Thymus (tissue), 11 donors: ENCODE results near the gene PIEZO1. TPM values are rescaled to one million over a fixed set of nuclear protein-coding genes. Genes with fewer than 3 reads are reported as not detected.

Experiments used
- DNase-seq, 9 donors: peaks; one replicate each; pipeline ENCODE4 v3.0.0-alpha.2; 2013; ENCODE audit warnings: low spot score in 9 of 9, low read depth in 6 of 9, missing footprints in 1 of 9
- H3K27ac ChIP-seq, 2 donors: one replicate each; pipeline ENCODE4 v1.5.1; 2013; ENCODE audit warnings: control low read depth in 1 of 2, low read depth in 1 of 2, low read length in 1 of 2, mild to moderate bottlenecking in 1 of 2, moderate library complexity in 1 of 2
- H3K27me3 ChIP-seq, 2 donors: one replicate each; pipeline ENCODE4 v1.5.1; 2013; ENCODE audit warnings: low read length in 1 of 2; ENCODE audit not compliant: control insufficient read depth in 2 of 2, insufficient read depth in 1 of 2
- H3K36me3 ChIP-seq, 2 donors: one replicate each; pipeline ENCODE4 v1.5.1; 2013; ENCODE audit warnings: low read length in 1 of 2, mild to moderate bottlenecking in 1 of 2, moderate library complexity in 1 of 2; ENCODE audit not compliant: control insufficient read depth in 2 of 2, insufficient read depth in 2 of 2
- H3K4me1 ChIP-seq, 2 donors: one replicate each; pipeline ENCODE4 v1.5.1; 2013; ENCODE audit warnings: low read length in 2 of 2; ENCODE audit not compliant: control insufficient read depth in 2 of 2, insufficient read depth in 2 of 2
- H3K4me3 ChIP-seq, 2 donors: one replicate each; pipeline ENCODE4 v1.5.1; 2013; ENCODE audit warnings: low read length in 2 of 2, control low read depth in 1 of 2, mild to moderate bottlenecking in 1 of 2
- H3K9me3 ChIP-seq, 2 donors: one replicate each; pipeline ENCODE4 v1.5.1; 2013; ENCODE audit warnings: low read length in 1 of 2, mild to moderate bottlenecking in 1 of 2; ENCODE audit not compliant: control insufficient read depth in 2 of 2, insufficient read depth in 1 of 2
- WGBS: extraction: QIAGEN DNeasy Blood & Tissue Kit; methylation state at CpG from one replicate; pipeline ENCODE4 v1.1.7; 2013; 5-methylcytosine and 5-hydroxymethylcytosine counted together
- polyA plus RNA-seq: library from polyadenylated mRNA; stranded (reverse); fragments of 200-250 nt; gene quantifications from one replicate; pipeline ENCODE4 v1.2.3, GENCODE V29; 2013
- total RNA-seq: library from RNA; stranded (reverse); fragments of 120-200 nt; gene quantifications from one replicate; pipeline ENCODE4 v1.2.4, GENCODE V29; 2013
- donor health status: healthy.

Gene PIEZO1
- total and polyA plus RNA-seq, 2 donors, result 25.2 to 115 TPM

- H3K27ac ChIP-seq, result peak overlapping the region in 1 of 2 donors; percentile 8
- WGBS, result 47% methylated on average over 17 of the region's 17 CpGs
Observed at GRCh38 chr16:88706965-88707826, 77.8 kb downstream of the PIEZO1 start.

GRCh38 chr16:88706229-88706964 is 78.6 kb downstream of the PIEZO1 start, which contains the start of the genes CTU2 and RNF166:
CTU2 (plus strand) TSS chr16:88706503; CDS start chr16:88706531, 28 bp downstream.
RNF166 (minus strand) TSS chr16:88706408; CDS start chr16:88706325, 83 bp downstream.
- peaks cover 0 to 2% of the 10 kb centered on the region in 2 donors for H3K9me3 ChIP-seq
- under 1% methylated on average over 86 of the region's 86 CpGs for WGBS
- H3K4me1 ChIP-seq, result peaks cover 40 to 55% of the 10 kb centered on the region in 2 donors
- H3K27ac ChIP-seq, result peak within 1 kb of the TSS; percentile 87 to 97
- H3K4me3 ChIP-seq, result peak within 1 kb of the TSS; percentile 74 to 99
- H3K36me3 ChIP-seq, result peaks cover 6 to 20% of the 10 kb centered on the region in 2 donors
- peaks cover 0 to 5% of the 10 kb centered on the region in 2 donors for H3K27me3 ChIP-seq
- DNase-seq, result peak in 8 of 9 donors; percentile 75 to 93 (median 86)

More at GRCh38 chr16:88706965-88707826, 77.8 kb downstream of the PIEZO1 start:
- H3K4me1 ChIP-seq, result peaks cover 32 to 47% of the 10 kb centered on the region in 2 donors
- peaks cover 3 to 17% of the 10 kb centered on the region in 2 donors for H3K36me3 ChIP-seq
- H3K9me3 ChIP-seq, result no peaks in the 10 kb centered on the region
- peaks cover 0 to 5% of the 10 kb centered on the region in 2 donors for H3K27me3 ChIP-seq
- peak overlapping the region; percentile 74 to 99 for H3K4me3 ChIP-seq
- peak in 1 of 9 donors; percentile 18 for DNase-seq

- Histone ChIP-seq H3K9me3 (peaks cover 0 to 2% of the 10 kb centered on the region in 2 donors), H3K4me1 (peaks cover 42 to 61% of the 10 kb centered on the region in 2 donors), H3K4me3 (peak overlapping the region; percentile 74 to 99), H3K27ac (peak overlapping the region; percentile 87 to 97), H3K36me3 (peaks cover 6 to 19% of the 10 kb centered on the region in 2 donors), H3K27me3 (peaks cover 0 to 5% of the 10 kb centered on the region in 2 donors)
- no peak for DNase-seq
- WGBS, result under 1% methylated on average over 57 of the region's 57 CpGs
Observed at GRCh38 chr16:88705801-88706228, 79.2 kb downstream of the PIEZO1 start.

GRCh38 chr16:88705076-88705684 is 79.8 kb downstream of the PIEZO1 start:
- Histone ChIP-seq H3K4me3 (peak overlapping the region; percentile 74 to 99), H3K36me3 (peaks cover 7 to 15% of the 10 kb centered on the region in 2 donors), H3K27ac (peak overlapping the region; percentile 15 to 97), H3K27me3 (peaks cover 0 to 5% of the 10 kb centered on the region in 2 donors), H3K4me1 (peaks cover 46 to 67% of the 10 kb centered on the region in 2 donors), H3K9me3 (peaks cover 0 to 2% of the 10 kb centered on the region in 2 donors)
- 33% methylated on average over 9 of the region's 9 CpGs for WGBS
- DNase-seq, result peak in 1 of 9 donors; percentile 59

GRCh38 chr16:88703486-88704309 is 81.3 kb downstream of the PIEZO1 start:
- peak overlapping the region; percentile 56 to 69 for H3K4me3 ChIP-seq
- peaks cover 0 to 5% of the 10 kb centered on the region in 2 donors for H3K27me3 ChIP-seq
- H3K4me1 ChIP-seq, result peaks cover 51 to 82% of the 10 kb centered on the region in 2 donors
- 6% methylated on average over 26 of the region's 26 CpGs for WGBS
- H3K9me3 ChIP-seq, result peaks cover 2 to 3% of the 10 kb centered on the region in 2 donors
- peak in 5 of 9 donors; percentile 56 to 89 (median 79) for DNase-seq
- H3K27ac ChIP-seq, result peak overlapping the region; percentile 95 to 97
- H3K36me3 ChIP-seq, result peaks cover 22 to 23% of the 10 kb centered on the region in 2 donors

GRCh38 chr16:88702371-88703210 is 82.4 kb downstream of the PIEZO1 start:
- peak overlapping the region; percentile 95 to 97 for H3K27ac ChIP-seq
- 67% methylated on average over 31 of the region's 31 CpGs for WGBS
- H3K4me1 ChIP-seq, result peaks cover 51 to 92% of the 10 kb centered on the region in 2 donors
- peak in 1 of 9 donors; percentile 55 for DNase-seq
- H3K27me3 ChIP-seq, result peaks cover 0 to 5% of the 10 kb centered on the region in 2 donors
- peaks cover 28 to 30% of the 10 kb centered on the region in 2 donors for H3K36me3 ChIP-seq
- H3K9me3 ChIP-seq, result peaks cover 2 to 3% of the 10 kb centered on the region in 2 donors
- H3K4me3 ChIP-seq, result peak overlapping the region; percentile 56 to 69

- peak overlapping the region; percentile 95 to 97 for H3K27ac ChIP-seq
- H3K4me3 ChIP-seq, result peak overlapping the region; percentile 56 to 69
- H3K9me3 ChIP-seq, result peaks cover 2 to 3% of the 10 kb centered on the region in 2 donors
- H3K36me3 ChIP-seq, result peaks cover 36 to 38% of the 10 kb centered on the region in 2 donors
- peak in 1 of 9 donors; percentile 44 for DNase-seq
- 42% methylated on average over 30 of the region's 30 CpGs for WGBS
- peaks cover 0 to 5% of the 10 kb centered on the region in 2 donors for H3K27me3 ChIP-seq
- H3K4me1 ChIP-seq, result peaks cover 45 to 87% of the 10 kb centered on the region in 2 donors
Observed at GRCh38 chr16:88701581-88702370, 83.2 kb downstream of the PIEZO1 start.
